C4-2B (cell line): Measurements from ENCODE around the gene TRAF3.

Experiments
- H3K27ac ChIP-seq: fragments of 450-650 bp; 2 replicates; pipeline ENCODE4 v1.5.1; 2017
- CTCF ChIP-seq: fragments of 450-650 bp; conservative IDR thresholded peaks from 2 replicates; pipeline ENCODE4 v1.5.1; 2017; ENCODE audit warnings: mild to moderate bottlenecking
- ZFX ChIP-seq: fragments of 450-650 bp; IDR thresholded peaks from 2 replicates; pipeline ENCODE4 v1.6.1; 2017

Gene TRAF3

GRCh38 chr14:102776761-102777710, at the start of gene TRAF3:
TRAF3 (plus strand) TSS chr14:102777449; CDS start chr14:102870202, 92,753 bp downstream.
- TF ChIP-seq ZFX (no peak; the same call in 1 of the 2 replicates), CTCF (no peak)
- peak within 1 kb of the TSS; percentile 75 for H3K27ac ChIP-seq

- TF ChIP-seq CTCF (no peak), ZFX (no peak)
Observed at GRCh38 chr14:102728501-102728900, 48.7 kb upstream of the TRAF3 start.

GRCh38 chr14:102729268-102729667, 48.0 kb upstream of the TRAF3 start:
- no peak for TF ChIP-seq CTCF
- no peak overlapping the region for H3K27ac ChIP-seq

More at GRCh38 chr14:102728501-102728900, 48.7 kb upstream of the TRAF3 start:
- no peak overlapping the region for H3K27ac ChIP-seq

GRCh38 chr14:102729825-102730224, 47.4 kb upstream of the TRAF3 start:
- H3K27ac ChIP-seq: no peak overlapping the region
- TF ChIP-seq ZFX (no peak), CTCF (no peak)

GRCh38 chr14:102731101-102731870, 46.0 kb upstream of the TRAF3 start:
- no peak overlapping the region for H3K27ac ChIP-seq
- TF ChIP-seq CTCF (no peak), ZFX (no peak)

GRCh38 chr14:102731871-102732800, 45.1 kb upstream of the TRAF3 start:
- H3K27ac ChIP-seq: no peak overlapping the region

More at GRCh38 chr14:102731871-102732800, 45.1 kb upstream of the TRAF3 start:
- TF ChIP-seq ZFX (no peak), CTCF (no peak)
